B cell (primary cell): ENCODE results near the gene CHTF18. TPM values are rescaled to one million over a fixed set of nuclear protein-coding genes. Genes with fewer than 3 reads are reported as not detected.

ENCODE experiments used
- ATAC-seq: fragments of 200-7000 bp; cut with Tn5 transposase; one replicate; pipeline ENCODE4 v1.10.0; 2021; ENCODE audit warnings: low read depth, mild to moderate bottlenecking, moderate number of reproducible peaks, moderate library complexity
- CTCF ChIA-PET: fragments of 350-600 bp; sonication (Branson Sonifier 250); formaldehyde crosslinking; loops from one replicate; lab custom pipeline; 2021; ENCODE audit warnings: antibody characterized with exemption, inconsistent platforms; lab: Charles Lee
- POLR2A ChIA-PET: fragments of 350-600 bp; sonication (Branson Sonifier 250); formaldehyde crosslinking; loops from one replicate; lab custom pipeline; 2021; ENCODE audit warnings: antibody characterized with exemption; lab: Charles Lee
- DNase-seq: peaks from one replicate; pipeline ENCODE4 v3.0.0; 2013
- H2AFZ ChIP-seq: 2 replicates; pipeline ENCODE4 v1.6.1; 2012; ENCODE audit warnings: mild to moderate bottlenecking, low read depth, low read length; ENCODE audit not compliant: insufficient read depth, poor library complexity, severe bottlenecking
- H3K27ac ChIP-seq, 2 donors: 1 replicate in 1 of 2; 2 replicates in 1 of 2; pipeline ENCODE4 v1.5.1; 2012 to 2013; ENCODE audit warnings: low read length in 2 of 2, mild to moderate bottlenecking in 2 of 2, moderate library complexity in 1 of 2
- H3K27me3 ChIP-seq, 4 experiments: fragments of 200-600 bp in 1 of 4; sonication (generic) in 1 of 4; replicated peaks in 1 of 4; 1 replicate in 2 of 4; 2 replicates in 2 of 4; pipeline versions ENCODE4 v1.6.1 to v1.7.0; 2013 to 2016; ENCODE audit warnings: low read length in 3 of 4, mild to moderate bottlenecking in 2 of 4, mixed read lengths in 1 of 4, moderate library complexity in 1 of 4; ENCODE audit not compliant: insufficient read depth in 4 of 4, control insufficient read depth in 3 of 4; ENCODE audit errors: control extremely low read depth in 1 of 4
- H3K36me3 ChIP-seq, 2 experiments: replicated peaks in 1 of 2; 1 replicate in 1 of 2; 2 replicates in 1 of 2; pipeline versions ENCODE4 v1.6.1 to v1.7.1; 2013; ENCODE audit warnings: low read length in 1 of 2; ENCODE audit not compliant: insufficient read depth in 2 of 2, control insufficient read depth in 1 of 2; ENCODE audit errors: control extremely low read depth in 1 of 2, extremely low read depth in 1 of 2
- H3K4me1 ChIP-seq, 2 donors: fragments of 200-600 bp in 1 of 2; sonication (generic) in 1 of 2; 1 replicate in 1 of 2; 2 replicates in 1 of 2; pipeline versions ENCODE4 v1.5.1 to v1.6.1; 2013 to 2017; ENCODE audit warnings: low read length in 2 of 2; ENCODE audit not compliant: control insufficient read depth in 2 of 2, insufficient read depth in 2 of 2
- H3K4me2 ChIP-seq: replicated peaks from 2 replicates; pipeline ENCODE3; 2012; ENCODE audit warnings: mild to moderate bottlenecking, low read depth, low read length; ENCODE audit not compliant: poor library complexity, severe bottlenecking
- H3K4me3 ChIP-seq, 5 experiments: fragments of 200-600 bp in 1 of 5; sonication (generic) in 1 of 5; 1 replicate in 3 of 5; 2 replicates in 2 of 5; pipeline versions ENCODE4 v1.5.1 to v1.7.0; 2011 to 2016; ENCODE audit warnings: low read length in 4 of 5, mild to moderate bottlenecking in 4 of 5, low read depth in 2 of 5, control low read depth in 1 of 5, moderate library complexity in 1 of 5; ENCODE audit not compliant: insufficient read depth in 1 of 5; ENCODE audit errors: control extremely low read depth in 1 of 5, extremely low read depth in 1 of 5
- H3K79me2 ChIP-seq: fragments of 200-600 bp; sonication (generic); one replicate; pipeline ENCODE4 v1.6.0; 2016; ENCODE audit warnings: low read length; ENCODE audit not compliant: control insufficient read depth, insufficient read depth
- H3K9ac ChIP-seq: fragments of 200-600 bp; sonication (generic); 2 replicates; pipeline ENCODE4 v1.6.1; 2017; ENCODE audit warnings: mild to moderate bottlenecking, low read length, moderate library complexity
- H3K9me3 ChIP-seq, 3 donors: one replicate each; pipeline versions ENCODE4 v1.6.1 to v1.7.1; 2013; ENCODE audit warnings: low read length in 2 of 3; ENCODE audit not compliant: control insufficient read depth in 2 of 3, insufficient read depth in 1 of 3; ENCODE audit errors: control extremely low read depth in 1 of 3
- H4K20me1 ChIP-seq: 2 replicates; pipeline ENCODE4 v1.6.0; 2012; ENCODE audit warnings: mild to moderate bottlenecking, low read length; ENCODE audit not compliant: insufficient read depth, control insufficient read depth, poor library complexity, severe bottlenecking
- H3K27ac Mint-ChIP-seq: one replicate; pipeline ENCODE4 v1.8.0; 2021; ENCODE audit warnings: mixed read lengths
- H3K27me3 Mint-ChIP-seq: one replicate; pipeline ENCODE4 v1.8.0; 2021; ENCODE audit warnings: mixed read lengths
- H3K4me1 Mint-ChIP-seq: one replicate; pipeline ENCODE4 v1.8.0; 2021; ENCODE audit warnings: mixed read lengths
- H3K4me3 Mint-ChIP-seq: one replicate; pipeline ENCODE4 v1.8.0; 2021; ENCODE audit warnings: mixed read lengths
- H3K9me3 Mint-ChIP-seq: one replicate; pipeline ENCODE4 v1.8.0; 2022; ENCODE audit warnings: mixed read lengths; ENCODE audit not compliant: insufficient read depth
- CTCF ChIP-seq: fragments of 200-600 bp; IDR thresholded peaks from one replicate; pipeline ENCODE4 v1.8.0; 2022; ENCODE audit warnings: antibody characterized with exemption, mild to moderate bottlenecking
- EZH2 ChIP-seq: IDR thresholded peaks from 2 replicates; pipeline ENCODE4 v1.6.1; 2012; ENCODE audit warnings: borderline replicate concordance, low read depth, mild to moderate bottlenecking, moderate library complexity, low read length; ENCODE audit not compliant: insufficient read depth, poor library complexity, severe bottlenecking
- WGBS: methylation state at CpG from one replicate; pipeline ENCODE4 v1.1.5; 2013; ENCODE audit warnings: missing lambda C conversion rate; ENCODE audit not compliant: insufficient coverage; 5-methylcytosine and 5-hydroxymethylcytosine counted together
- intact Hi-C: fragments of 100-400 bp; cut with micrococcal nuclease; formaldehyde crosslinking; loops from one replicate; pipeline ENCODE4 v1.10.0; 2022
- polyA plus RNA-seq: library from polyadenylated mRNA; depleted of rRNA; stranded (reverse); fragments of >200 nt; gene quantifications from 2 replicates; pipeline ENCODE4 v1.2.3, GENCODE V29; 2012
- total RNA-seq, 2 donors: library from RNA; stranded (reverse); fragments of 120-200 nt in 1 of 2; gene quantifications; 1 replicate in 1 of 2; 2 replicates in 1 of 2; pipeline versions ENCODE4 v1.2.3 to v1.2.4, GENCODE V29; 2013 to 2022

Gene CHTF18
- total and polyA plus RNA-seq, 2 donors (not counting 1 experiment from before 2014, with no cell fraction given) = 72.3 to 76.1 TPM

- no peaks in the 10 kb centered on the region for H4K20me1 ChIP-seq
- H3K9me3 ChIP-seq = peaks cover 0 to 10% (median 0%) of the 10 kb centered on the region in 3 donors
- H3K4me1 ChIP-seq = no peaks in the 10 kb centered on the region
- no peak overlapping the region for H3K4me3 Mint-ChIP-seq
- DNase-seq = no peak
- WGBS = 94% methylated on average over 22 of the region's 31 CpGs
- peaks cover 0 to 15% (median 1%) of the 10 kb centered on the region in 4 experiments for H3K27me3 ChIP-seq
- no peaks in the 10 kb centered on the region for H3K79me2 ChIP-seq
- intact Hi-C loops = no loop called here
- ATAC-seq = no peak
- peaks cover under 1% of the 10 kb centered on the region for H3K4me1 Mint-ChIP-seq
- ChIA-PET CTCF (no interaction called here), POLR2A (no interaction called here)
- H3K4me3 ChIP-seq = no peak overlapping the region
- H3K9ac ChIP-seq = no peak overlapping the region
- no peaks in the 10 kb centered on the region for H3K36me3 ChIP-seq
- H3K27ac ChIP-seq = no peak overlapping the region
- H3K4me2 ChIP-seq = no peak overlapping the region
- H3K27ac Mint-ChIP-seq = no peak overlapping the region
- TF ChIP-seq CTCF (no peak), EZH2 (no peak)
- H3K9me3 Mint-ChIP-seq = no peaks in the 10 kb centered on the region
- H2AFZ ChIP-seq = no peak overlapping the region
- H3K27me3 Mint-ChIP-seq = peaks cover 4% of the 10 kb centered on the region
Observed at GRCh38 chr16:794853-795466, 6.5 kb downstream of the CHTF18 start.

GRCh38 chr16:795580-796229 is 7.3 kb downstream of the CHTF18 start:
- peaks cover 0 to 21% (median 3%) of the 10 kb centered on the region in 4 experiments for H3K27me3 ChIP-seq
- no peak overlapping the region for H2AFZ ChIP-seq
- DNase-seq (no peak), ATAC-seq (no peak)
- Mint-ChIP-seq H3K9me3 (no peaks in the 10 kb centered on the region), H3K27me3 (peaks cover 4% of the 10 kb centered on the region), H3K4me3 (no peak overlapping the region), H3K4me1 (no peaks in the 10 kb centered on the region), H3K27ac (no peak overlapping the region)
- no peaks in the 10 kb centered on the region for H3K79me2 ChIP-seq
- no peaks in the 10 kb centered on the region for H4K20me1 ChIP-seq
- TF ChIP-seq CTCF (no peak), EZH2 (no peak)
- ChIA-PET POLR2A (no interaction called here), CTCF (no interaction called here)
- no peak overlapping the region for H3K27ac ChIP-seq
- WGBS = 89% methylated on average over 31 of the region's 33 CpGs
- peaks cover 4 to 6% of the 10 kb centered on the region in 2 donors for H3K4me1 ChIP-seq
- intact Hi-C loops = no loop called here
- H3K9me3 ChIP-seq = peaks cover 0 to 10% (median 0%) of the 10 kb centered on the region in 3 donors
- H3K36me3 ChIP-seq = no peaks in the 10 kb centered on the region
- H3K4me3 ChIP-seq = no peak overlapping the region
- H3K9ac ChIP-seq = no peak overlapping the region
- H3K4me2 ChIP-seq = no peak overlapping the region
